RCC 7860 (cell line): ENCODE results near the gene IFIT2.
"Not testable (repeated sequence)": the region's sequence is repeated elsewhere in the genome, so short reads cannot be mapped to it uniquely, and the experiment has no call there.

Experiments
- DNase-seq: peaks from one replicate; pipeline ENCODE4 v3.0.0-alpha.2; 2015; ENCODE audit warnings: low spot score
- FAIRE-seq: peaks from 2 replicates; lab custom pipeline; 2012; peaks lifted over from hg19 to GRCh38; lab: Jason Lieb, UNC

The IFIT2 gene

DNA sequence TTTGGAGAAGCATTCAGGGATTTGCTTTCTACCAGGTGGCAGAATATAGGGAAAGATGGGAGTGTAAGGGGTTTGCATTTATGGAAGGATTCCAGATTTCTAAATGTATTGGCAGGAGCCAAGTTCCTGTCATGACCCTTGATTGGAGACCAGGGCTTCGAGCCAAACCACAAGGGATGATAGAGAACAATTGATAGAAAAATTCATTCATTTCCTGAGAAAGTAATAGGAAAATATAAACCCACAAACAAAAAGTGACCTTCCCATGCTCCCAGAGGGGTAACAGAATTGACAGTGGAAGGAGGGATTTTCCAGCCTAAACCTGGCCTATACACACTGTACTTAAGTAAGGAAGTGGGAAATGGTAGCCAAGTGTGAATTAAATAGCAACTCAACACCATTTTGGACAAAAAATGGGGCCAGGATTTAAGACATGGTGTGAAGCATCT lies 22.4 kb upstream of the IFIT2 start:
- DNase-seq = peak; percentile 64
- FAIRE-seq = peak; percentile 93

DNA sequence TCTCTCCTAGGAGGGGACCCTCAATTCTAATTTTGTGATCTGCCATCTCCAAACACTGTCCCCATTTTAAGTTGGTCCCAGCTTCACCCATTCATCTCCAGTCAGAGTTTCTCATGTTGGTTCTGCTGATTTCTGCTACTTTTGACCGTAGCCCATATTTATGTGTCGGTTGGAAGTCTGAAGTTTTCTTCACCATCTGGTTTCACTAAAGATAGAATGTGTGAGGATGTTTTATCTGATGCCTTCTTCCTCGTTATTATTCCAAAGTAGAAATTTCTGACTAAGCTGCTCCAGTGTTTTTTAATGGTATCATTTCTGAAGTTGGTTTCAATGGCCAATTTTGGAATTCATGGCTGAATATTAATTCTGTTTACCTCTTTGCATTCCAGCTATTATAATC lies 21.3 kb upstream of the IFIT2 start:
- FAIRE-seq (no peak), DNase-seq (no peak)

DNA sequence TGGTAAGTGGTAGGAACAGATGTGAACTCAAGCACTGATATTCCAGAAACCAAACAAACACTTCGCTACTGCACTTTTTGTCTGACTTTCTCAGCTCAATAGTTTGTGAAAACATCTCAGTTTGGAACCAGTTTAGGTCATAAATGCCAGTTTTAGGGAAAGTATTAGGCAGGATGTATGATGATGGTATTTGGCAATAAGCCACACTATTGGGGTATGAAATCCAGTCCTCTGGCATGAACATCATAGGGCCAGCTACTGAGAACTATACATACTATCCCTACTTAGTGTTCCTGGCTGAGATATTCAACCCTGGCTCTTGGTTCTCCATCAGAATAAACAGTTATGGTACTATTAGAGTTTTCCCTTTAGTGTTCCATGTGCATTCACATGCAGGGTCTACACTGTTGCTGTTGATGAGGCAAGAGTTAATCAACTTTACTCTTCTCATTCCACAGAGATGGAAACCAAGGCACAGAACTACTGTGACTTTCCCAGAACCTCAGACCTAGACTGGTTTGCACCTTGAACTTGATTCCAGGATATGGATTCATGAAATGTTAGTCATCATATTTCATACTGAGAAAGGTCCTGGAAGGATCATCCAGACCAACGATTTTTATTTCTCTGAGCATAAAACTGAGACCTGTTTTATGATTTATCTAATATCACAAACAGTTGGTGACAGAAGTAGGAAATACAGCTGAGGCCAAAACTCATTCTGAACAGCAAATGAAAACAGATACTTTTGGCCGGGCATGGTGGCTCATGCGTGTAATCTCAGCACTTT lies 20.0 kb upstream of the IFIT2 start:
- peak; percentile 24 for DNase-seq
- peak; percentile 78 for FAIRE-seq

DNA sequence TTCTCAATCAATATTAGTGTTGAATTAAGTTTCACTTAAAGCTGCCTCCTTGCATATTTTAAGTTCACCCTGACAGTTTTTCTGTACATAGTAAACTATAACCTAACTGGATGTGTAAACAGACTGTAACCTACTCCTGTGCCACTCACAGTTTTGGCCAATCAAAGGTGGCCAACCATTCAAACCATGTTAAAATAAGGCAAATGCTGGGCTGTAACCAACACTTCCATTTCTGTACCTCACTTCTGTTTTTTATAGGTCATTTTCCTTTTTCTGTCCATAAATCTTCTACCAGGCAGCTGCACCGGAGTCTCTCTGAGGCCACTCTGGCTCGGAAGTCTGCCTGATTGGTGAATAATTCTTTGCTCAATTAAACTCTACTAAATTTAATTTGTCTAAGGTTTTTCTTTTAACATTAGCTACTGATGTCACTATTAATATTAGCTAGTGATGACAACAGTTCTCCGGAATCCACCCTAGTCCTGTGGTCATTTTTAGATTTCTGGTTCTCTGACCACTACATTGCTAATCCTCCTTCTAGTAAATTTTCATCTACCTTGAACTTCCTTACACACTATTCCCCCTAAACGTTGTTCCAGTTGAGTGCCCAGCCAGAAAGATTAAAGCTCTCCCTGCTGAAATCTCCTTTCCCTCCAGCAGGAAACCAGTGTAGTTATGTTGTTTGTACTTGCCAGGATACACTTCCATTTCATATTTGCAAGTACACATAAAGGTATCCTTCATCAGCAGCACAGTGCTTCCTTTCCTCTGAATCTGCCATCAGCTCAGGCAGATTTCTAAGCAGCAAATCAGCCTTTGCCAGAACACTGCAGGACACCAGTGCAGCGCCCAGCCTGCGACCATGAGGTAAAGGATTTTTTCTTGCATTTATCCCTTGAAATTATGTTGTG lies 18.6 kb upstream of the IFIT2 start:
- FAIRE-seq (peak; percentile 99), DNase-seq (peak; percentile 98)

DNA sequence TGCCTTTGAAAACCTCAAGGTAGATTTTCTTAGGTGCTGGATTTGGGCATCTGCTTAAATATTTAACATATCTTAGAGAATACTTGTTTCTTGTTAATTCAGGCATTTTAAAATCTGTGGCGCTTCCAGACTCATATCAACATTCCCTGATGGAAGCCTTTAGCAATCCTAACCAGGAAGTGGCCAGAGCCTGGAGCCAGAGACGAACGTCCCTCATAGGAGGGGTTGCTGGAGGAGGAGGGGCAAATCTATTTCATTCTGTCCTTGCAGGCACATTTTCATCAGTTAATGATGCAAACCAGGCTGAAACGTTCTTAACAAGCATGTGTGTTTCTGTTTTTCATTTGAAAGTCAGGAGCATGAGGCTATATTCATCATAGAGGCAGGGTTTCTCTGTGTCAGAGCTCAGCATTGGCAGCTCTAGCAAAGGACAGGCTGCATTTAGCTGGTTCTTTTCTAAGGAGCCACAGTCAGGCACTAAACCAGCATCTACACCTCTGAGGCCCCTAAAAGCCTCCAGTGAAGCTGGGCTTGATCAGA lies 17.8 kb upstream of the IFIT2 start:
- DNase-seq (peak; percentile 88), FAIRE-seq (peak; percentile 87)

DNA sequence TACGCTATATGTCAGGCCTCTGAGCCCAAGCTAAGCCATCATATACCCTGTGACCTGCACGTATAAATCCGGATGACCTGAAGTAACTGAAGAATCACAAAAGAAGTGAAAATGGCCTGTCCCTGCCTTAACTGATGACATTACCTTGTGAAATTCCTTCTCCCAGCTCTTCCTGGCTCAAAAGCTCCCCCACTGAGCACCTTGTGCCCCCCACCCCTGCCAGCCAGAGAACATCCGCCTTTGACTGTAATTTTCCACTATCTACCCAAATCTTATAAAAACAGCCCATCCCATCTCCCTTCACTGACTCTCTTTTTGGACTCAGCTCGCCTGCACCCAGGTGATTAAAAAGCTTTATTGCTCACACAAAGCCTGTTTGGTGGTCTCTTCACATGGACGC lies 17.1 kb upstream of the IFIT2 start:
- DNase-seq, FAIRE-seq: not testable (repeated sequence)

DNA sequence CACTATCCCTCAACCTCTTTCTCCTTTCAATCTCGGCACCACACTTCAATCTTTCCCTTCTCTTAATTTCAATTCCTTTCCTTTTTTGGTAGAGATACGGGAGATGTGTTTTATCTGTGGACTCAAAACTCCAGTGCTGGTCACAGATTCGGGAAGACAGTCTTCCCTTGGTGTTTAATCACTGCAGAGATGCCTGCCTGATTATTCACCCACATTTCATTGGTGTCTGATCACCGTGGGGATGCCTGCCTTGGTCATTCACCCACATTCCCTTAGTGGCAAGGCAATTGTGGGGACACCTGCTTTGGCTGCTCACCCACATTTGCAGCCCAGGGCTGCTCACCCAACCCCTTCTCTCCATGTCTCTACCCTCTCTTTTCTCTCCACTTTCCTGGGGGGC lies 16.5 kb upstream of the IFIT2 start:
- DNase-seq (peak; percentile 56), FAIRE-seq (peak; percentile 65)

DNA sequence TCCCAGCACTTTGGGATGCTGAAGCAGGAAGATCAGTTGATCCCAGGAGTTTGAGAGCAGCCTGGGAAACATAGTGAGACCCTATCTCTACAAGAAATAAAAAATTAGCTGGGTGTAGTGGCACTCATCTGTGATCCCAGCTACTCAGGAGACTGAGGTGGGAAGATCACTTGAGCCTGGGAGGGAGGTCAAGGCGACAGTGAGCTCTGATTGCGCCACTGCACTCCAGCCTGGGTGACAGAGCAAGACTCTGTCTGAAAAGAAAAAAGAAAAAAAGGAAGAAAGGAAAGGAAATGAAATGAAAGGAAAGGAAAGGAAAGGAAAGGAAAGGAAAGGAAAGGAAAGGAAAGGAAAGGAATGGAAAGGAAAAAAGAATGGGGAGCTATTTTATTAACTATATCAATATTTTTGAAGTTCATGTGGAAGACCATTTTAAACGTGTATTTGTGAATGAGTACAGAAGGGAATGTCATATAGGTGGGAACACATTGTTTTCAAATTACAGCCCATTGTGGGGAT lies 7.1 kb upstream of the IFIT2 start:
- no peak for FAIRE-seq

DNA sequence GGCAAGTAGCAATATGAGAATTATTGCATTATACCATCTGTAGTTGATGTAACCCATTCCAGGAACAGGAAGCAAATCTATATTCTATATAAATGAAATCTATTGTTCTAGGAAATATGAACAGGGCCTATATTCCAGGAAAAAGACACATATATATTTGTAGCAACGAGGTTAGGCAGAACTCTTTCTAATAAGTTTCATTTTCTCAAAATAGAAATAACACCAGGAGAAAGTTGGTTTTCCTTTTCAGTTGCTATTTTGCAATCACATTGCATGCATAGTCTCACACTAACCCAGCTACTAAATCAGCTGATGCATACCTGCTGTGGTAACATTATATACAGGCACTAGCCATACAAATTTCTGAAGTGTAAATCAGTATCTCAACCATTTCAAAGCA lies 6.2 kb upstream of the IFIT2 start:
- DNase-seq = no peak
- no peak for FAIRE-seq

More for the DNA sequence above, 7.1 kb upstream of the IFIT2 start:
- no peak for DNase-seq

DNA sequence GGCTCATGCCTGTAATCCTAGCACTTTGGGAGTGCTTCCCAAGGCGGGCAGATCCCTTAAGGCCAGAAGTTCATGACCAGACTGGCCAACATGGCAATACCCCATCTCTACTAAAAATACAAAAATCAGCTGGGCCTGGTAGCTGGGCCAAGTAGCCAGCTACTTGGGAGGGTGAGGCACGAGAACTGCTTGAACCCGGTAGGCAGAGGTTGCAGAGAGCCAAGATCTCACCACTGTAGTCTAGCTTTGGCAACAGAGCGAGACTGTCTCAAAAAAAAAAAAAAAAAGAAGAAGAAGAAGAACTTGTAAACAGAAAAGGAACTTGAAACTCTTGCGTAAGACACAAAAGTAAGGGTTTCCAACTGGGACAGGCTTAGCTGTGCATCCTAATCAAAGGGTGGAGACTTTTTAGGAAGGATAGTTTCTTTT lies 5.6 kb upstream of the IFIT2 start:
- FAIRE-seq = no peak
- no peak for DNase-seq

DNA sequence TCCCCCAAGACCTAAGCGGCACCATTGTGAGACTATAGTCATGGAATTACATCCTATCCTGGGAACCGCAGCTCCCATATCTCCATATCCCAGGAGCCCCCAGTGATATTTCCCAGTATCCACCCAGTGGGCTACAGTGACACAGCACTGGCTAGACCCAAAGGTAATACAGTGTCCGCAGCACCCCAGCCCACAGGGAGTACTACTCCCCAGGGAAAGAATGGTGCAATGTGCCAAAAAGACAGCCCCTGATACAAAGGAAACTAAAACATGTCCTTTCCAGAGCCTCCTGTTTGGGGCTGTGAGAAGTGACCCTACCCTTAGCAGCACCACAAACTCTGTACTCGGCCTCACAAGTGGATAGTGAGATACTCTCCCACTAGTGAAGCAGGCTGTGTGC lies 4.5 kb upstream of the IFIT2 start:
- DNase-seq (no peak), FAIRE-seq (no peak)

DNA sequence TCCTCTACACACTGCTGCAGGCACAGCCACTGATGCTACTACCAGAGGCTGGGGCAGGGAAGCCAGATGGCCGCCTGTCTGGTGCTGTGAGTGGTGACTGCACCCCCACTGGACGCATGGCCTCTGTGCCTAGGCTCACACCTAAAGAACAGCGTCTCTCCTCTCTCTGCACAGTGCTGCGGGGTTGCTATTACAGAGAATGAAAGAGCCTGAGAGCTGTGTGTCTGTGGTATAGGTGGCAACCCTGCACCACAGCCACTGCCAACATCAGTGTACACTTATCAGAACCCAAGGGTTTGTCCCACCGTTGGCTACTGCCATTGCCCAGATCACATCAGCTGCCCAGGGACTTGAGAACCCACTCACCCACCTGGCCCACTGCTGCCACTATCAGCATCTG lies 4.1 kb upstream of the IFIT2 start:
- FAIRE-seq (no peak), DNase-seq (no peak)

DNA sequence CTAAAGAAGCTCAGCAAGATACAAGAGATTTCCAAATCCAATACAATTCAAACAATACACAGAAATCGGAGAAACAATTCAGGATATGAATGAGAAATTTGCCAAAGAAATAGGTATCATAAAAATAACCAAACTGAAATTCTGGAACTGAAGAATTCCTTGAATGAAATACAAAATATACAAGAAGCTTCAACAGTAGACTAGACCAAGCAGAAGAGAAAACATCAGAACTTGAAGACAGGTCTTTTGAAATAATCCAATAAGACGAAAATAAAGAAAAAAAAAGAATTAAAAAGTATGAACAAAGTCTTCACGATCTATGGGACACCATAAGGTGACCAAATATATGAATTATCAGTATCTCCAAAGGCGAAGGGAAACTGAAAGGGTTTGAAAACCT lies 2.8 kb upstream of the IFIT2 start:
- DNase-seq (no peak), FAIRE-seq (no peak)

DNA sequence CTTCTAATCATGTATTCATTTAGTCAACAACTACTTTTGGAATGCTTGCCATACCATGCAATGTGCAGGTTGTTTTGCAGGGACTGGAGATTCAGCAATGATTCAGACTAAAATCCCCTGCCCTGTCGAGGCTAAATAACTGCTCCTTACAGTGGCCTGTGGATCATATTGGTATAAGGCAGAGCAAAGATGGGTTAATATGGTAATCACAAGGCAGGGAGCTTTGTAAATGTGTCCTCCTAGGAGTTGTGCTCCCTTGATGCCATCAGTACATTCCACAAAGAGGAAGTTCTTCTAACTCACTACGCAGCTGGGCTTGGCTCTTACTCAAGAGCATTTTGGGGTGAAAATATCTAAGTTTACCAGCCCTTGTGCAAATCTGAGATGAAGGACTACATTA lies 614 bp upstream of the IFIT2 start:
- DNase-seq (no peak), FAIRE-seq (no peak)

DNA sequence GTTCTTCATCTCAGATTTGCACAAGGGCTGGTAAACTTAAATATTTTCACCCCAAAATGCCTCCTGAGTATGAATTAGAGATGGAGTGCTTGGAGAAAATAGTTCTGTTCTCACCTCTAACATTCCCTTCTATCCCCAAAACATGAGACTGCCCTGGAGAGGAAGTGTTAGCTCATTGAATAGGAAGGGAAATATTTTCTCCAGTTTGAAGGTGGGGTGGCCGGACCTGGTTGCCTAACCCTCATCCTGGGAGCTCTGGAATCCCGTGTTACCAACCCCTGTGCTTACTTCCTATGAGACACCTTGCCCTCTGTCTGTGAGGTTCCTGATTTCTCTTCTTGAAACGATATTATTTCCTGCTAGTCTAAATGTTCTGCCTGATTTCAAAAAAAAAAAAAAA lies 779 bp downstream of the IFIT2 start:
- FAIRE-seq (no peak), DNase-seq (no peak)

DNA sequence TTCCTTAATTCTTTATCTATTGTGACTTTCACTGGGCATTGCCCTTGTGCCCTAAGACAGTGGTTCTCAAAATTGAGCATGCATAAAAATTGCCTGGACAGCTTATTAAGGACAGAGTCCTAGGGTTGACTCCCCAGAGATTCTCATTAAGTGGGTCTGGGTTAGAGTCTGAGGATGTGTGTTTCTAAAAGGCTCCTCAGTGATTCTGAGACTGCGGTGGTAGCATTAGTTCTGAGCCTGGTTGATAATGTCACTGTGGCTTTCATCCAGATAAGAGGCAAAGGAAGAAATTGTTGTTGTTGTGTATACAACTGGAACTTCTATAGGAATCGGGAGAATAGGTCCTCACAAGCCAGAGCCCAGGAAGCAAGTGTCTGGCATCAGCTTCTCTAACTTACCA lies 1.3 kb downstream of the IFIT2 start:
- FAIRE-seq = no peak
- DNase-seq = no peak

DNA sequence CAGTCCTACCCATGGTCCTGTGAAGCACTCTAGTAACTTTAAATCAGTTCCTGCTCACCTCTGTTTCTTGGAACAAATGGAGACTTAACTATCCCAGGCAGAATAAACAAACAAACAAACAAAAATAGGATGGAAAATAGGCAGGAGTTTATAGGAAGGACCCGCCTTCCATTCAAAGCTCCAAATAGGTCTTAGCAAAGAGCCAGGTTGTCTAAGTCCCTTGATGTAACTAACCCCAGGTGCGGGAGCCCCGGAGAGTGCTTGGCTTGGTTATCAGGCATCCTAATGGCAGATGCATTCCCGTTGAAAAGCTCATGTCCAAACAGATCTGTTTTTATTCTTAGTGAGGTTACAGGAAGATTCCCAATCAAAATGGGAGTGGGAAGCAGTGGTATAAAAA lies 2.2 kb downstream of the IFIT2 start:
- FAIRE-seq (no peak), DNase-seq (no peak)

DNA sequence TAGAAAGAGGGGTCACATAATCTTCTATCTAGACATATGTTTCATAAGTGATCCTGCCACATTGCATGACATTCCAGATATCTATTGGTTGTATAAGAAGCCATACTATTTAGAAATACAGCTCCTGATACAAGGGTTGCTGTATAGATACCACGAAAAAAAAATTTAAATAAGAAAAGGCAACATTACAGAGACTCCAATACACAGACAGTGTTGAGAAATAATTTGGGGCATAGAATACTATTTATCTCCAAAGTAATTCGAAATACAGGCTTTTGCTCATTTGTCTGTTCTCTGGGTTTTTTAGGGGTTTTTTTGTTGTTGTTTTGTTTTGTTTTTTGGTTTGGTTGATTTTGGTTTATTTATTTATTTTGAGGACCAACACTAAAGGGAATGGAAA lies 2.6 kb downstream of the IFIT2 start:
- DNase-seq (no peak), FAIRE-seq (no peak)

DNA sequence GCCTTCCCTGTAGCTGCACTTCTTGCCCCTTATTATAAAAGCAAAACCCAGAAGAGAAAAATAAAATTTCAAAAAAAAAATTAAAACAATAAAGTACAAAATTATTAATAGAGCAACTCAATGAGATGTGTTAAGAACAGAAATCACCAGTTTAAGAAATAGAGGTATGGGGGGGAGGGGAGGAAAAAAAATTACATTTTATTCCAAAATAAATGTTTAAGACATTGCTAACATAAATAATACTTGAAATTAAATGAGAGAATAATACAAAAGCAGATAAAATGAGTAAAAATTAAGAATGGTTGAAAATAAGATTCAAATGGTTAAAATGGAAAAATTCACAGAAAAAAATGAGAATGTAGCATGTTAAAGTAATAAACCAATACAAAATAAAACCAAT lies 3.1 kb downstream of the IFIT2 start:
- FAIRE-seq (no peak), DNase-seq (no peak)

DNA sequence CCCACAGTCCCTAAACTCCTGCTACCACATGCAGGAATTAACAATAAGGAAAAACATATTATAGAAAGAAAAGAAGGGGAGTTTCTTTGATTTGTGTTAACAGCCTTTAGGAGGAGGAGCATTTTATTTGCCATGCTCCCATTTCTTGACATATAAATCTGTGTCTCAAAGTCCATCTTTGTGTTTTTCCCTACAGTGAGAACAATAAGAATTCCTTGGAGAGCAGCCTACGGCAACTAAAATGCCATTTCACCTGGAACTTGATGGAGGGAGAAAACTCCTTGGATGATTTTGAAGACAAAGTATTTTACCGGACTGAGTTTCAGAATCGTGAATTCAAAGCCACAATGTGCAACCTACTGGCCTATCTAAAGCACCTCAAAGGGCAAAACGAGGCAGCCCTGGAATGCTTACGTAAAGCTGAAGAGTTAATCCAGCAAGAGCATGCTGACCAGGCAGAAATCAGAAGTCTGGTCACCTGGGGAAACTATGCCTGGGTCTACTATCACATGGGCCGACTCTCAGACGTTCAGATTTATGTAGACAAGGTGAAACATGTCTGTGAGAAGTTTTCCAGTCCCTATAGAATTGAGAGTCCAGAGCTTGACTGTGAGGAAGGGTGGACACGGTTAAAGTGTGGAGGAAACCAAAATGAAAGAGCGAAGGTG lies 4.1 kb downstream of the IFIT2 start:
- DNase-seq = no peak
- FAIRE-seq = no peak
